Activated CD4-positive, alpha-beta T cell treated with anti-CD3 and anti-CD28 coated beads for 48 hours (primary cell): Measurements from ENCODE around the gene ST6GALNAC2.
"Not testable (repeated sequence)": the region's sequence is repeated elsewhere in the genome, so short reads cannot be mapped to it uniquely, and the experiment has no call there.

Source experiments
- DNase-seq: peaks from one replicate; pipeline ENCODE4 v3.0.0-alpha.2; 2020

ST6GALNAC2 gene

DNA sequence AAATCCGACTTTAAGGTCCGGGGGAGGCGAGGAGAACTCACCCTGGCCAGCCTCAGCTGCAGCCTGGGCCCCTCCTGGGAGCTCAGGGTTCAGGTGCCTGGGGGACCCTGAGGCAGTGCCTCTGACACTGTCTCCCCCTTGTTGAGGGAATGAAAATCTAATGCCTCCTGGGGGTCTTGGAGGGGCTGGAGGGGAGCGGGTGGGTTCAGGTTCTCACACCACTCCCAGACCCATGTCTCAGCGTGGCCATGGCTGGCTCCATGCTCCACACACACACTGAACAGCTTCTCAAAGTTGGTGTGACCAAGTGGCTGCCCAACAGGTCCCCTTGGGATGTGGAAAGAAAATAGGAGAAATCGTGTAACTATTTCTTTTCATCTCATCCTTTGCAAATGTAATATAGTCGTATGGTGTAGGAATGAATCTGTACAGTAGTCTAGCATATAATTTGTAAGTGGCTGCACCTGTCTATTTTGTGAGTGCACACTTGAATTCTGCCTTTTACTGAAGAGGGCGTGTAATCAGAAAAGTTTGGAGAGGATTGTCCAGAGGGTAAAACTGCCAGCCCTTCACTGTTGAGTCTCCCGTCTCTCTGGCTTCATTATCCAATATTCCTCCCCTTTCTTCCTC lies 46.6 kb downstream of the ST6GALNAC2 start:
- DNase-seq: no peak

DNA sequence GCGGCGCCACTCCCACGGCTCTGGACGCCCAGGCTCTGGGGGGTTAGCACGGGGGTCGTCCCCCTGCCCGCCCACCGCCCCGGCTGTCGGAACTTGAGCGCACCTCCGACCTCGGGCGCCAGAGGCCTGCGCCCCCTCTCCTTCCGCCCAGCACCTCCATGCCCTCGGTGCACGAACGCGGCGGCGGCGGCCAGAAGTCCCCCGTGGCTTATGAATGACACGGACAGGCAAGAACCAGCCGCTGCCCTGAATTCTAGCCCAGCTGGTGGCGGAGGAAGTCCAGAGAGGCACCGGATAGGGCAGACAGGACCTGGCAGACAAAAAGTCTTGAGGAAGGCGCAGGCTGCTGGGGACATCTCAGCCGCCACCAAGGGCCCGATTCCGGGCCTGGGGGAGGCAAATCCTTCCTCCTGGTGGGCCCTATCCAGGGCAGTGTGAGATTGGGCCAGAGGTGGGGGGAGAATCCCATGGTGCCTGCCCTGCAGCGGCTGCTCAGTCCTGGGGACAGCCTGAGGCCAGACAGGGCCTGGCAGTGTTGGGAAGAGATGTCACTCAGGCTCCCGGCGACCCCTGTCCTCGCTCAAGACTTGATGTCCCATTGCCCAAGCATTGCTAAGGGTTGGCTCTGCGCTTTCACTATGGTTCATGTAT lies 47.3 kb downstream of the ST6GALNAC2 start:
- no peak for DNase-seq

DNA sequence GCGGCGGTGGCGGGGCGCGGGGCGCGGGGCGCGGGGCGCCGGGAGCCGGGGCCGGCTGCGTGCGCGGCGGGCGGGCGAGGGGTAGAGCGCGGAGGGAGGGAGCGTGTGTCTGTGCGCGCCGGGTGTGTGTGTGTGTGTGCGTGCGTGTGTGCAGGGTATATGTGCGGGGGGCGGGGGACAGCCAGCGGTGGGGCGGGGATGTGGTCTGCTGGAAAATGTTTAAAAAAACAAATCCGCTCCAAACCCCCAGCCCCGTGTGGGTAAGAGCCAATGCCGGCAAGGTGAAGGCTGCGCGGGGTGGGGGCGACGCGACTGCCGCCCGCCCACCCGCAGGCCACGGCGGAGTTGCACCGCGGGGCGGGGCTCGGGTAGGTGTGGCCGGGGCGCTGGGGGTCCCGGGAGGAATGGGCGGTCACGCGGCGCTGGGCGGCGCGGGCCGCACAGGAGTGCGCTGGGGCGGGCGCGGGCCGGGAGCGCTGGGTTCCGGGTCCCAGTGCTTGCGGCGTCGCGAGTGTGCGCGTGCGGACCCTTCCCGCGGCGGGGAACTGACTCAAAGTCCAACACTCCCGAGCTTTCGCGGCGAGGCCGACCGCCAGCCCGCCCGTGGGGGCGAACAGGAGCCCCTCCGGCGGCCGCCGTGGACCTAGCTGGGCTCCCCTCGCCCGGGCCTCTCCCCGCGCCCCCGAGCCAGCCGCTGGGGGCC lies 47.9 kb downstream of the ST6GALNAC2 start, which contains the start of gene CYGB:
CYGB (minus strand) TSS at position 132 of the 703 bp plus-strand sequence. CDS start 167 bp downstream, outside the sequence.
- DNase-seq: no peak

GRCh38 chr17:76537288-76537577 lies 48.4 kb downstream of the ST6GALNAC2 start:
- no peak for DNase-seq

GRCh38 chr17:76536511-76537287 lies 49.0 kb downstream of the ST6GALNAC2 start:
- no peak for DNase-seq

- DNase-seq: no peak
Observed at GRCh38 chr17:76535788-76536510, 49.7 kb downstream of the ST6GALNAC2 start.

DNA sequence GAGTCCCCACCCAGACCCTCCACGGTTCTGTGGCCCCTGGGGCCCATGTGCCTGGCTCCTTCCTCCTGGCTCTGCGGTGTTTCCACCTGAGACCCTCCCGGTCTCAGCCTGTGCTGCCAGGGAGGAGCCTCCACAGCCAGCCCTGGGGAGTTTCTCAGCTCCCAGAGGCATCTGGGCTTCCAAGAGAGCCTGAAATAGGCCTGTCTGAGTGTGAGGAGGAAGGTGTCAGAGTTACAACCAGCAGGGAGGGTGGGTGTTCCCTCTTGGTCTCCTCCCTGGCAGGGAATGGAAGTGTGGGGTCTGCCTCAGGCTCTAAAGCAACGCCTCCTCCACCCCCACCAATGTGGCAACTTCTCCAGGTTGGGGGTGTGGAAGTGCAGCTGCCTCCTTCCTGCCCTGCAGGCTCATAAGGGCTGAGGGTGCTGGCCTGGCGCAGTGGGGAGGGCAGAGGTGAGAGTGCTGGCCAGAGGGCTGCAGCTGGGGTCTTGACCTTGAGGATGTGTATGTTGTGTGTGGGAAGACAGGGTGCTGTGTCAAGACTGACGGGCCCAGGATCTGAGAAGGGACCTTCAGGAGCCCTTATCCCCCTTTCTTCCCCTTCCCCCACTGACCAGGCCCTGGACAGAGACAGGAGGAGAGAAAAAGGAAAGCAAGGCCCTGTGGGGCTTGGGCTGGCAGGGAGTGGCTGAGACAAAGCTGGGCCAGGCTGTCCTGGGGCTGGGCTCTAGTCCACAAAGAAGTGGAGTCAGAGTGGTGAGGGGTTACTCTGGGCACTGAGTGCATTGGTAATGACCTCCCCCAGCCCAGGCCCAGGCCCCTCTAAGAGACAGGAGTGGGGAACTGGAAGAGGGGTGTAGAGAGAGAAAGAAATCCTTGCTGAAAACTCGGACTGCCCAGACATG lies 50.6 kb downstream of the ST6GALNAC2 start:
- DNase-seq: no peak

- not testable (repeated sequence) for DNase-seq
Observed at GRCh38 chr17:76533640-76534359, 51.9 kb downstream of the ST6GALNAC2 start.

DNA sequence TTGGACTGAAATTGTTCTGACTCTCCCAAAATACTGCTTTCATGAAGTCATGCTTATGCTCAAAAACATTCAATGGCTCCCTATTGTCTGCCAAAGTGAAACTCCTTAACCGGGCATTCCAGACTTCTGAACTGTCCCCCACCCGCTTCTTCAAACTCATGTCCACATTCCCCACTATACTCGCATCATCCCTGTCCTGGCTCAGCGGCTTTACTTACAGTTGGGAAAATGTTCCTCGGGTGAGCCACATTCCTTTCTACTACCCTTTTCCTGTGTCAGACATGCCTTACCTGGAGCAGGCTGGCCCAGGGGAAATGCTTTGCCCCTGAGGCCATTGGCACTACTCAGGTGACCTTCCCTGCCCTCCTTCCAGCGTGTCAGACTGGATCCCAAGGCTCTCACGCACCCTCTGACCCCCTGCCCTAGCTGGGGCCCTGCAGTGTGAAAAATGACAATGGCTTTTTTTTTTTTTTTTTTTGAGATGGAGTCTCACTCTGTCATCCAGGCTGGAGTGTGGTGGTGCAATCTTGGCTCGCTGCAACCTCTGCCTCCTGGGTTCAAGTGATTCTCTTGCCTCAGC lies 53.5 kb downstream of the ST6GALNAC2 start:
- no peak for DNase-seq

DNA sequence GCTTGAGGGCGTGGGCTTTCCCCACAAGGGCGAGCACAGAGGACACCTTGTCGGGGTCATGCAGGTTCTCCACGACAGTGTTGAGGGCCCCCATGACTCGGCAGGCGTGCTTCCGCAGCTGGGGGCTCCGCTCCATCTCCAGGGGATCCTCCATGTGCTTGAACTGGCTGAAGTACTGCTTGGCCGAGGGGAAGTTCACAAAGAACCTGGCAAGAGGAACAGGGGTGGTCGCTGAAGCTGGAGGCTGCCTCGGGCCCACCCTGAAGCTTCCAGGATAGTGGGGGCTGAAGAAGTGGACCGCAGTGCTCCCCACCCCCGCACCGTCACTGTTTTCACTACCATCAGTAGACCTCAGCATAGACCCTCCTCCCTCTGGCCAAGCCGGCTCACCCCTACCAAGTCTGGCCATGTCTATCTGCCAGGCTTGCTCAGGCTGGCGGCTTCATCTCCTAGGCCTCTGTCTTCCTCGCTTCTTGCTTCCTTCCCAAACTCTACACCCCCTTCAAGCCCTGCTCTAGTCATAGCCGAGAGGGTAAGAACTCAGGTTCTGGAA lies 54.1 kb downstream of the ST6GALNAC2 start:
- DNase-seq: no peak

GRCh38 chr17:76530811-76531485 lies 54.7 kb downstream of the ST6GALNAC2 start:
- no peak for DNase-seq

GRCh38 chr17:76530095-76530723 lies 55.5 kb downstream of the ST6GALNAC2 start:
- DNase-seq: no peak

GRCh38 chr17:76529224-76530094 lies 56.2 kb downstream of the ST6GALNAC2 start:
- no peak for DNase-seq

DNA sequence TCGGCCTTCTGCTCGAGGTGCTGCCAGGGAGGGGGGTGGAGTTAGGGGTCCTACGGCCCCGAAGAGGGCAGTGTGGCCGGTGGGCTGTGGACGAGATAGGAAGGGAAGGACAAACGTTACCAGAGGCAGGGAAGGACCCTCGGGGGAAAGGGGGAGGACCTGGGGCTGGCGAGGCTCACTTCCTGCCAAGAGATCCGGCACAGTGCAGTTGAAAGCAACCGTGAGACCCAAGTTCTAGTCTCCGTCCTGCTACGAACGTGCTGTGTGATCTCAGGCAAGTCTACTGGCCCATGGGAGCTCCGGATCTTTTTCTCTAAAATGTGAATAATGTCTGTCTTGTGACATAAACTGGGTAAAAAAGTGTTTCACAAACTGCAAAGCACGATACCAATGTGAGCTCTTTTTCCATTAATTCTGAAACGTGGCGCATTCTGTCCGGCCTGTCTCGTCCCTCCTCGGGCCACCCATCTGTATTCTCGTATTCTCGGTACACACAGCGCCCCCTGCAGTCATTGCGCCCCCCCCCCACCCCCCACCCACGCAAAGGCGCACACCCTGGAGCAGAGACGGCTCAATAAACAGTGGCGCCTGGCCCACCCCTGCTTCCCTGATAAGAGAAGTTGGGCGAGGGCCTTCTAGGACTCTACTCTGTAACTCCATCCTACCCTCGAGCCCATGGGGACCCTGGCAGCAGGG lies 57.0 kb downstream of the ST6GALNAC2 start:
- DNase-seq: no peak

DNA sequence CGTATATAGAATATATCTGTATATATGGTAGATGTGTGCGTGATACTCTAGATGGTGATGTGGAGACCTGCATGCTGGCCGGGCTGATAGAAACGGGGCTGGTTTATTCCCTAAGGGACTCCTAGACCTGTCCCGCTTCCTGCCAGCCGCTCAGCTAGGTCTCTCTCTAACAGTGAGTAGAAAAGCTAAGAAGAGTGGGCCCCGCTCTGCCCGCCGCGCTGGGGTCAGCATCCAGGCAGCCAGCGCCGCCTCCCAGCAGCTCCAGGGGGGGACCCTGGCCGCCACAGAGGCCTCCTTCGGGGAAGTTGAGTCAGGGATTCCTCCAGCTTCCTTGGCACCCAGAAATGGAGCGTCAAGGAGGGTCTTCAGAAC lies 57.5 kb downstream of the ST6GALNAC2 start:
- no peak for DNase-seq

DNA sequence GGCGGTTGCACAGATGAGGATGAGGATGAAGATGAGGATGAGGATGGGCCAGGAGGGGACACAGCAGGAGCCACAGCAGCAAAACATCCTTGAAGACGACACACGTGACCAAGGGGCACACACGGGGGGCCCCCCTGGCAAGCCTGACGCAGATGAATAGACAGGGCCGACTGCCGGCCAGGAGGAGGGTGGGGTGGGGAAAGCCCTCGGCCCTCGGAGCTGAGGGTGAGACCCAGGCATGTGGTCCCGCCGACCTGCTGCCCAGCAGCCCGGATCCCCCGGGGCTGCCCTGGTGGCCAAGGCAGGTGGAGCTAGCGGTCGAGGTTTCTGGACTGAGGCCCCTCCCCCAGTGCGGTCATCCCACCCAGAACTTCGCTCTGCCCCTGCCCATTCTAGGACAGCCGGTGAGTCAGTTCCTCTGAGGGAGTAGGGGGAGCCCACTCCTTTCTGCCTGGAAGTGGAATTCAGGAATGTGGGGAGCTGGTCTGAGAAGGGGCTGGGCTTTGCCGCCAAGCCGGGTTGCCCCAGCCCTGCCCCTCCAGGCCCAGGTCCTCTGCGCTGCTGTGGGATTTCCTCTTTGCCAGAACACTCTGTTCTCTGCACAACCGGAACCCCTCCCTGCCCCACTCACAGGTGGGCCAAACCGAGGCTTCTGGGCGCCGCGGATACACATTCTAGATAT lies 58.1 kb downstream of the ST6GALNAC2 start:
- DNase-seq: no peak

GRCh38 chr17:76527016-76527415 lies 58.6 kb downstream of the ST6GALNAC2 start:
- not testable (repeated sequence) for DNase-seq
